ENCODE data around the gene ITM2B. TPM values are rescaled to one million over a fixed set of nuclear protein-coding genes. Genes with fewer than 3 reads are reported as not detected.

Gene ITM2B
- total and polyA plus RNA-seq, 4 donors, result 114 to 379 (median 202) TPM

GRCh38 chr13:48296528-48296927 is 63.5 kb downstream of the ITM2B start (continued):
- no peak for TF ChIP-seq CTCF (IDR thresholded peaks at IDR 0.05; ENCODE audit: low read depth, low read length, missing input control)
- TF ChIP-seq ZBTB33 (IDR thresholded peaks at IDR 0.05), result no peak
- no peak for TF ChIP-seq SP1 (IDR thresholded peaks at IDR 0.05)

GRCh38 chr13:48297131-48297786 is 64.3 kb downstream of the ITM2B start:
- TF ChIP-seq ATF3 (IDR thresholded peaks at IDR 0.05) (no peak), FOXA2 (IDR thresholded peaks at IDR 0.05) (no peak), RAD21 (IDR thresholded peaks at IDR 0.05) (no peak), HNF4G (IDR thresholded peaks at IDR 0.05) (no peak), TAF1 (conservative IDR thresholded peaks at IDR 0.05) (no peak), RXRA (IDR thresholded peaks at IDR 0.05) (no peak), EGR1 (IDR thresholded peaks at IDR 0.05; ENCODE audit: low read depth in 2 of 2) (no peak), ZBTB33 (IDR thresholded peaks at IDR 0.05) (no peak), FOXA1 (IDR thresholded peaks at IDR 0.05) (no peak), GABPA (IDR thresholded peaks at IDR 0.05 in 1 of 2, conservative IDR thresholded peaks at IDR 0.05 in 1 of 2) (no peak), SP1 (IDR thresholded peaks at IDR 0.05) (no peak), YY1 (IDR thresholded peaks at IDR 0.05) (no peak)
- DNase-seq (ENCODE audit: low spot score), result no peak
- Histone ChIP-seq H3K4me3 (ENCODE audit: low read depth in 1 of 3, low read length in 3 of 3) (no peak overlapping the region), H3K9me3 (ENCODE audit: control insufficient read depth in 4 of 4, low read length in 3 of 4) (no peaks in the 10 kb centered on the region), H3K4me1 (ENCODE audit: control insufficient read depth in 4 of 4, insufficient read depth in 4 of 4, low read length in 3 of 4) (peaks cover 0 to 9% (median 7%) of the 10 kb centered on the region in 4 donors), H3K27ac (ENCODE audit: low read depth in 1 of 2, low read length in 2 of 2) (no peak overlapping the region), H3K9ac (ENCODE audit: low read depth in 1 of 2, low read length in 2 of 2) (no peak overlapping the region), H3K27me3 (ENCODE audit: control insufficient read depth in 4 of 4, insufficient read depth in 4 of 4, low read length in 3 of 4) (no peaks in the 10 kb centered on the region), H3K36me3 (ENCODE audit: control insufficient read depth in 4 of 4, insufficient read depth in 3 of 4, low read depth in 1 of 4, low read length in 3 of 4) (no peaks in the 10 kb centered on the region)
- 77% methylated on average over 4 of the region's 4 CpGs for WGBS

- no peak overlapping the region for H3K4me3 ChIP-seq (ENCODE audit: low read depth in 1 of 3, low read length in 3 of 3)
- DNase-seq (ENCODE audit: low spot score), result no peak
- no peaks in the 10 kb centered on the region for H3K9me3 ChIP-seq (ENCODE audit: control insufficient read depth in 4 of 4, low read length in 3 of 4)
- no peaks in the 10 kb centered on the region for H3K27me3 ChIP-seq (ENCODE audit: control insufficient read depth in 4 of 4, insufficient read depth in 4 of 4, low read length in 3 of 4)
- no peak overlapping the region for H3K9ac ChIP-seq (ENCODE audit: low read depth in 1 of 2, low read length in 2 of 2)
- peaks cover 0 to 3% (median 2%) of the 10 kb centered on the region in 4 donors for H3K4me1 ChIP-seq (ENCODE audit: control insufficient read depth in 4 of 4, insufficient read depth in 4 of 4, low read length in 3 of 4)
- 93% methylated on average over 2 of the region's 2 CpGs for WGBS
- no peaks in the 10 kb centered on the region for H3K36me3 ChIP-seq (ENCODE audit: control insufficient read depth in 4 of 4, insufficient read depth in 3 of 4, low read depth in 1 of 4, low read length in 3 of 4)
- H3K27ac ChIP-seq (ENCODE audit: low read depth in 1 of 2, low read length in 2 of 2), result no peak overlapping the region
- TF ChIP-seq CTCF (IDR thresholded peaks at IDR 0.05; ENCODE audit: low read depth, low read length, missing input control), result no peak
- TF ChIP-seq SP1 (IDR thresholded peaks at IDR 0.05), result no peak
- TF ChIP-seq REST (IDR thresholded peaks at IDR 0.05), result no peak
- TF ChIP-seq YY1 (IDR thresholded peaks at IDR 0.05), result no peak
- TF ChIP-seq HNF4G (IDR thresholded peaks at IDR 0.05), result no peak
- no peak for TF ChIP-seq MAX (IDR thresholded peaks at IDR 0.05)
- no peak for TF ChIP-seq HNF4A (conservative IDR thresholded peaks at IDR 0.05)
- no peak for TF ChIP-seq TAF1 (conservative IDR thresholded peaks at IDR 0.05)
- TF ChIP-seq FOXA2 (IDR thresholded peaks at IDR 0.05), result no peak
- TF ChIP-seq NR2F2 (IDR thresholded peaks at IDR 0.05), result no peak
These were observed 66.6 kb downstream of the ITM2B start for GRCh38 chr13:48299591-48299990.
